ENCODE results near the gene TMEM126A. TPM values are rescaled to one million over a fixed set of nuclear protein-coding genes. Genes with fewer than 3 reads are reported as not detected.

TMEM126A gene
- total and polyA plus RNA-seq, 2 of the 13 experiments (the other 11 are each of a cell fraction or from before 2014, with no cell fraction given): 59.5 to 66.9 TPM

DNA sequence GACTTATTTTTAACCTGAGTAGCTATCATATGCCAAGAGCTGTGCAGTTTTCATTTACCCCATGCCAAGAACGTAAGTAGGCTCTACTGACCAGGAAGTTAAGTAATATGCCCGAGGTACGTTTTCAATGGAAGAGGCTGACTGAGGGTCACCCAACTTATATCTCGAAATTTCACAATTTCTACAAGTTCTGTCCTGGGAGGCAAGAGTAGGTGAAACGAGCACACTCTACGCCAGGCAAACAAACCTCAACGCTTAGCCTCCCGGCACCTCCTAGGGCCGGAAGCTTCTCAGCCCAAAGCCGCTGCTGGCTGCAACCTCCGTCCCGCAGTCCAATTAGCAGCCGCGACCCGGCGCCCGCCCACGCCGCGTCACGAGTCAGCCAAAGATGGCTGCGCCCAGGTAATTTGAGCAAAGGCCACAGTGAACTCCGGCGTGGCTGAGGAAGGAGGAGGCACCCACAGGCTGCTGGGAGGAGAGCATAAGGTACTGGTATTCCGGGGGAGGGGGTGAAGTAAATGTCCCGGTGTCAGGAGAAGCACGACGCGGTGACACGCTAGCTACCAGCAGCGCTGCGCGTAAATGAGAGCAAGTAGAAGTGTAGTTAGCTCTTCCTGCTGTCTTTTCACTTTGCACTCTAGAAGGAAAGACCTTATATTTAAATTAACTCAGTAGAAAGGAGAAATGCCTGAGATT, at the start of gene TMEM126A (continued):
- TF ChIP-seq ZNF276 (CRISPR knock-in tag; IDR thresholded peaks at IDR 0.05; ENCODE audit: low read depth) (no peak), ZNF883 (CRISPR knock-in tag; IDR thresholded peaks at IDR 0.05; ENCODE audit: not compliant biosample characterization) (no peak), BRD4 (CRISPR knock-in tag; IDR thresholded peaks at IDR 0.05) (peak; percentile 42; the same call in 1 of the 2 replicates), PRDM10 (CRISPR knock-in tag; IDR thresholded peaks at IDR 0.05; ENCODE audit: low read depth) (no peak; the same call in 1 of the 2 replicates), HMGA1 (CRISPR knock-in tag; conservative IDR thresholded peaks at IDR 0.05) (no peak), KDM3A (CRISPR knock-in tag; IDR thresholded peaks at IDR 0.05; ENCODE audit: low read depth) (no peak), TAF1 (CRISPR knock-in tag; IDR thresholded peaks at IDR 0.05) (peak; percentile 90), FLYWCH1 (CRISPR knock-in tag; IDR thresholded peaks at IDR 0.05) (peak; percentile 47; the same call in 1 of the 2 replicates), KLF9 (CRISPR knock-in tag; IDR thresholded peaks at IDR 0.05; ENCODE audit: low read depth) (no peak), TOE1 (CRISPR knock-in tag; IDR thresholded peaks at IDR 0.05) (no peak), ZNF251 (CRISPR knock-in tag; IDR thresholded peaks at IDR 0.05) (no peak), SPEN (CRISPR knock-in tag; IDR thresholded peaks at IDR 0.05; ENCODE audit: low read depth) (peak; percentile 82), ZNF260 (CRISPR knock-in tag; IDR thresholded peaks at IDR 0.05; ENCODE audit: borderline replicate concordance, low read depth) (no peak), NCOR1 (IDR thresholded peaks at IDR 0.05; ENCODE audit: borderline replicate concordance, low read length) (no peak), ZBTB26 (CRISPR knock-in tag; IDR thresholded peaks at IDR 0.05; ENCODE audit: borderline replicate concordance) (peak; percentile 83; the same call in 1 of the 2 replicates), KDM4B (CRISPR knock-in tag; IDR thresholded peaks at IDR 0.05) (peak; percentile 66; the same call in 1 of the 2 replicates), CBX5 (CRISPR knock-in tag; IDR thresholded peaks at IDR 0.05; ENCODE audit: borderline replicate concordance) (peak; percentile 73; the same call in 1 of the 2 replicates), NR2F1 (CRISPR knock-in tag; IDR thresholded peaks at IDR 0.05) (0 out of 4 replicates have a peak, but pooled peaks of 1 of the 2 experiments have one; percentile 10), ZSCAN31 (CRISPR knock-in tag; IDR thresholded peaks at IDR 0.05; ENCODE audit: low read depth) (peak; percentile 78)
- TF ChIP-seq, protein P1, sequence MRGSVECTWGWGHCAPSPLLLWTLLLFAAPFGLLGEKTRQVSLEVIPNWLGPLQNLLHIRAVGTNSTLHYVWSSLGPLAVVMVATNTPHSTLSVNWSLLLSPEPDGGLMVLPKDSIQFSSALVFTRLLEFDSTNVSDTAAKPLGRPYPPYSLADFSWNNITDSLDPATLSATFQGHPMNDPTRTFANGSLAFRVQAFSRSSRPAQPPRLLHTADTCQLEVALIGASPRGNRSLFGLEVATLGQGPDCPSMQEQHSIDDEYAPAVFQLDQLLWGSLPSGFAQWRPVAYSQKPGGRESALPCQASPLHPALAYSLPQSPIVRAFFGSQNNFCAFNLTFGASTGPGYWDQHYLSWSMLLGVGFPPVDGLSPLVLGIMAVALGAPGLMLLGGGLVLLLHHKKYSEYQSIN (CRISPR knock-in tag; IDR thresholded peaks at IDR 0.05; ENCODE audit: borderline replicate concordance): no peak
- TF ChIP-seq, protein P2, sequence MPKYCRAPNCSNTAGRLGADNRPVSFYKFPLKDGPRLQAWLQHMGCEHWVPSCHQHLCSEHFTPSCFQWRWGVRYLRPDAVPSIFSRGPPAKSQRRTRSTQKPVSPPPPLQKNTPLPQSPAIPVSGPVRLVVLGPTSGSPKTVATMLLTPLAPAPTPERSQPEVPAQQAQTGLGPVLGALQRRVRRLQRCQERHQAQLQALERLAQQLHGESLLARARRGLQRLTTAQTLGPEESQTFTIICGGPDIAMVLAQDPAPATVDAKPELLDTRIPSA (CRISPR knock-in tag; IDR thresholded peaks at IDR 0.05; ENCODE audit: borderline replicate concordance): no peak

Measured in HepG2 (cell line).